Measurements from ENCODE around the gene EEA1.

The EEA1 gene

DNA sequence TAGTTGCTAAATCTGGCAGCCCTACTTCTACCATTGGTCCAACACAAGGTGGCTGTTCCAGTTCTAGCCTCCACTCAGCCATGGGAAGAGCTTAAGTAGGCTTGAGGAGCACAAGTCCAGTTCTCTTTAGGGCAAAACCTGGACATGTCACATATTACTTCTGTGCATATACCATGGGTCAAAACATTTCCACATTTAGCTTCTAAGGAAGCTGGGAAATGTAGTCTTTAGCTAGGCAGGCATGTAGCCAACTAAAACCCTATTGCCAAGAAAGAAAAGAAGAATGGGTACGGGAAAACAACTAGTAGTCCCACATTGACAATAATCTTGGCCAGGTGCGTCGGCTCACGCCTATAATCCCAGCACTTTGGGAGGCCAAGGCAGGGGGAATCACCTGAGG is 20.9 kb upstream of the EEA1 start:
- TF ChIP-seq, protein P1, sequence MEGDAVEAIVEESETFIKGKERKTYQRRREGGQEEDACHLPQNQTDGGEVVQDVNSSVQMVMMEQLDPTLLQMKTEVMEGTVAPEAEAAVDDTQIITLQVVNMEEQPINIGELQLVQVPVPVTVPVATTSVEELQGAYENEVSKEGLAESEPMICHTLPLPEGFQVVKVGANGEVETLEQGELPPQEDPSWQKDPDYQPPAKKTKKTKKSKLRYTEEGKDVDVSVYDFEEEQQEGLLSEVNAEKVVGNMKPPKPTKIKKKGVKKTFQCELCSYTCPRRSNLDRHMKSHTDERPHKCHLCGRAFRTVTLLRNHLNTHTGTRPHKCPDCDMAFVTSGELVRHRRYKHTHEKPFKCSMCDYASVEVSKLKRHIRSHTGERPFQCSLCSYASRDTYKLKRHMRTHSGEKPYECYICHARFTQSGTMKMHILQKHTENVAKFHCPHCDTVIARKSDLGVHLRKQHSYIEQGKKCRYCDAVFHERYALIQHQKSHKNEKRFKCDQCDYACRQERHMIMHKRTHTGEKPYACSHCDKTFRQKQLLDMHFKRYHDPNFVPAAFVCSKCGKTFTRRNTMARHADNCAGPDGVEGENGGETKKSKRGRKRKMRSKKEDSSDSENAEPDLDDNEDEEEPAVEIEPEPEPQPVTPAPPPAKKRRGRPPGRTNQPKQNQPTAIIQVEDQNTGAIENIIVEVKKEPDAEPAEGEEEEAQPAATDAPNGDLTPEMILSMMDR (IDR thresholded peaks at IDR 0.05; ENCODE audit: insufficient read depth, low read depth, low read length, missing control alignments), result no peak
- DNase-seq (ENCODE audit: low read depth), result no peak
- no peak overlapping the region for H3K4me3 ChIP-seq (ENCODE audit: low read depth, low read length)

GRCh38 chr12:92949466-92949865 is 20.4 kb upstream of the EEA1 start:
- H3K4me3 ChIP-seq (ENCODE audit: low read depth, low read length), result no peak overlapping the region
- no peak for DNase-seq (ENCODE audit: low read depth)
- TF ChIP-seq, protein P1 (IDR thresholded peaks at IDR 0.05; ENCODE audit: insufficient read depth, low read depth, low read length, missing control alignments), result no peak

DNA sequence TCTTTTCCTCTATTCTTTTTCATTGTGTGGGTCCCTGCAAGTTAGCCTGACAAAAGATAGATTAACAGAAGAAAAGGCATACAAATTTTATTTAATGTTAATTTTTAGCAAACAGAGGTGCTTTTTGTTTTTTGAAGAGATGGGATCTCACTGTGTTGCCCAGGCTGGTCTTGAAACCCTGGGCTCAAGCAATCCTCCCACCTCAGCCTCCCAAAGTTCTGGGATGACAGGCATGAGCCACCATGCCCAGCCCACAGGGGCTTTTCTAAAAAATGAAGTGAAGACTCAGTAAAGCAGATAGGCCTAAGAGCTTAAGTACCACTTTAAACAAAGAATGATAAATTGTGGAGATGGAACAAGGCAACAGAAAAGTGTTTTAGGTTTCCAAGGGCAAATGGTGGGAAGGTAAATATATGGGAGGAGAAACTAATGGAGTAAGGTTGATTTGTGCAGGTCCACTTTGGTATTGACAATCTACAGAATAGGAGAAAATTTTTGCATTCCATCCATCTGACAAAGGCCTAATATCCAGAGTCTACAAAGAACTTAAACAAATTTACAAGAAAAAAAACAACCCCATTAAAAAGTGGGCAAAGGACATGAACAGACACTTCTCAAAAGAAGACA is 18.6 kb upstream of the EEA1 start:
- TF ChIP-seq, protein P1 (IDR thresholded peaks at IDR 0.05; ENCODE audit: insufficient read depth, low read depth, low read length, missing control alignments), result no peak
- no peak overlapping the region for H3K4me3 ChIP-seq (ENCODE audit: low read depth, low read length)
- no peak for DNase-seq (ENCODE audit: low read depth)

DNA sequence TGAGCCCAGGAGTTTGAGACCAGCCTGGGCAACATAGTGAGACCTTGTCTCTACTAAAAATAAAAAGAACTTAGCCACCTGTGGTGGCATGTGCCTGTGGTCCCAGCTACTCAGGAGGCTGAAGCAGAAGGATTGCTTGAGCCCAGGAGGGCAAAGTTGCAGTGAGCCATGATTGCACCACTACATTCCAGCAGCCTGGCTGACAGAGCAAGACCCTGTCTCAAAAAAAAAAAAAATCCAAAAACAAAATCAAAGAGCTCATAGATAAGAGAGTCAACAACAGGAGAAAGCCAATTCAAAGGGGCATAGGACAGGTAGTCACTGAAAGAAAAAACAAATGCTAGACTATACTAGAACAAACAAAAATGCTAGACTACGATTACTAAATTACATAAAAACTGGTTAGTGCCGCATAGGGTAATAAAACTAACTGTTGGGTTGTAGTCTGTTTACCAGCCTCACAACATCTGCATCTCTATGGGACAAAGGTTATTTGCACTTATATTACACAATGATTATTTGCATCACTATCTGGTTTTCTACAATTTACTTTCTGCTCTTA is 16.6 kb upstream of the EEA1 start:
- TF ChIP-seq, protein P1 (IDR thresholded peaks at IDR 0.05; ENCODE audit: insufficient read depth, low read depth, low read length, missing control alignments), result no peak
- no peak for DNase-seq (ENCODE audit: low read depth)
- no peak overlapping the region for H3K4me3 ChIP-seq (ENCODE audit: low read depth, low read length)

DNA sequence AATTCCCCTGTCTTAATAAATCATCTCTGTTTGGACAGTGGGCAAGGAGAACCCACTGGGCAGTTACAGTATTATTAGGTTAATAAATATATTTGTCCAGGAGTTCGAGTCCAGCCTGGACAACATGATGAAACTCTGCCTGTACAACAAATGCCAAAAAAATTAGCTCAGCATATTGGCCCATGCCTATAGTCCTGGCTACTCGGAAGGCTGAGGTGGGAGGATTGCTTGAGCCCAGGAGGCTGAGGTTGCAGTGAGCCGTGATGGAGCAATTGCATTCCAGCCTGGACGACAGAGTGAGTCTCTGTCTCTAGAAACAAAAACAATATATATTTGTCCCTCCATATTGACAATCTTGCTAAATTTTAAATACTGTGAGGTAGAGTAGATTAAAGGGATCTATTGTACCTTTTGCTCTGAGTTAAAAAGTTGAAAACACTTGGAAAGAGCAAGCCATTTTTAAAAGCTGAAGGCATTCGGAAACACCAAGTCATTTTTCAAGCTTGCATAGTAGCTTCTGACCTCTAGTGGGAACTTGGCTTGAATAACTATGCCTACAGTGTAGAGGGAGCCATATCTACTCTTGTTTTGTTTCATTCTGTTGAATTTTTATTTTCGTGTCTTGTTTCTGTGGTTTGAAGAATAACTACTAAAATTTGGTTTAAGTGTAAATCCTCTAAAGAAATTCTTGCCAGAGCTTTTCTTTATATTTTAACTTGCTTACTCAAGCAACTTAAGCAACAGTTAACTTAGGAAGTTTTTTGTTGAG is 14.6 kb upstream of the EEA1 start:
- TF ChIP-seq, protein P1 (IDR thresholded peaks at IDR 0.05; ENCODE audit: insufficient read depth, low read depth, low read length, missing control alignments), result no peak
- DNase-seq (ENCODE audit: low read depth), result peak; percentile 52
- H3K4me3 ChIP-seq (ENCODE audit: low read depth, low read length), result no peak overlapping the region

- H3K4me3 ChIP-seq (ENCODE audit: low read depth, low read length), result no peak overlapping the region
- no peak for DNase-seq (ENCODE audit: low read depth)
- TF ChIP-seq, protein P1 (IDR thresholded peaks at IDR 0.05; ENCODE audit: insufficient read depth, low read depth, low read length, missing control alignments), result no peak
Measured at GRCh38 chr12:92942905-92943304, 13.8 kb upstream of the EEA1 start.

Measured in GM12865 (cell line).